HG02852 (cell line): ENCODE results near the gene CTCFL.

Source experiments
- ATAC-seq: cut with Tn5 transposase; IDR thresholded peaks from one replicate; pipeline ENCODE4 v1.9.1; 2021; ENCODE audit warnings: mild to moderate bottlenecking, moderate library complexity; ENCODE audit not compliant: unreplicated experiment

Gene CTCFL

GRCh38 chr20:57449398-57450354, 75.3 kb downstream of the CTCFL start:
- ATAC-seq = no peak

DNA sequence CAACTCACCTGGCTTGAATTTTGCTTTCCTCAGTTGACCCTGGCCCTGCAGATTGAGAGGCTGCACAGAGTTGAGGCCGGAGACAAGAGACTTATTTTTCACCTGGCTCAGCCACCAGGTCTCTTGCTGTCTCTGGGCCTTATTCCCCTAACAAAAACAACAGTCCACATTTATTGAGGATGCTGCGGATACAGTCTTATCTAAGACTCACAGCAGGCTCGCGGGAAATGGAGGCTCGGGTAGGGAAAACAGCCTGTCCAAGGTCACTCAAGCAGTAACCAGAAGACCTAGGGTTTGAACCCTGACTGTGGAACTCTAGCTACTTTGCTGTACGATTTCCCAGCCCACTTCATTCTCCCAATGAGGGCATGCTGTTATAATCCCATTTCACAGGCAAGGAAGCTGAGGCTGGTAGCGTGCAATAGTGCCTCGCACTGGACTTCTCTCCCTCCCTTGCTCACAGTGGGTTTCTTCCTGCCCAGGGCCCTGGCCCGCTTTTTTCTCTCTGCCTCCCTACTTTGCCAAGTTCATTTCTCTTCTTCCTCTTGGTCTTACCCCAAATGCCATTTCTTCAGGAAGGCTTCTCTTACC, 76.1 kb downstream of the CTCFL start:
- ATAC-seq = no peak
